Keratinocyte (primary cell): ENCODE results near the gene ZBTB18.

ENCODE experiments used
- EZH2 ChIP-seq: IDR thresholded peaks from one replicate; pipeline ENCODE4 v1.6.1; 2012; ENCODE audit warnings: inconsistent platforms, mild to moderate bottlenecking, low read length, moderate library complexity
- TF ChIP-seq, protein P1 (sequence below), 3 experiments: IDR thresholded peaks in 1 of 3; conservative IDR thresholded peaks in 1 of 3; optimal IDR thresholded peaks in 1 of 3; 2 replicates in 2 of 3; 3 replicates in 1 of 3; pipeline versions ENCODE3 to v1.5.1; 2011; ENCODE audit warnings: low read length in 3 of 3, mild to moderate bottlenecking in 3 of 3, moderate library complexity in 2 of 3, control low read depth in 1 of 3, inconsistent platforms in 1 of 3; ENCODE audit not compliant: insufficient read depth in 2 of 3; ENCODE audit errors: extremely low read depth in 1 of 3

DNA sequence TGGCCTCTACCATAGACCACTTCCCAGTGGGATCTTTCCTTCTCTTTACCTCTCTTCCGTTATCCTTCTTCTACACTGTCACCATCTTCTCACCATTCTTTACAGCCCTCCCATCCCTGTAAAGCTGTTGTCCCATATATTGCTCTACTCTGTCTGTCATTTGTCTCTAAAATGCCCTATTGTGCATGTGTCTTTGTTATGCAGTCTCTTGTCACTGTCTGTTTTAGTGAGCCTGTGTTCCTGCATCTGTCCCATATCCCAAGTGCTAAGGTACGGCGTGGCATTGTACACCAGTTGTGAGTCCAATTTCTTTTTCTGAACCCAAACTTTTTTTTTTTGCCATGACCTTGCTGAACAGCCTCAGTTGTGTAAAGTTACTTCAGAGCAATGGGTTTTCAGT is 8.8 kb upstream of the ZBTB18 start:
- TF ChIP-seq, protein P1, sequence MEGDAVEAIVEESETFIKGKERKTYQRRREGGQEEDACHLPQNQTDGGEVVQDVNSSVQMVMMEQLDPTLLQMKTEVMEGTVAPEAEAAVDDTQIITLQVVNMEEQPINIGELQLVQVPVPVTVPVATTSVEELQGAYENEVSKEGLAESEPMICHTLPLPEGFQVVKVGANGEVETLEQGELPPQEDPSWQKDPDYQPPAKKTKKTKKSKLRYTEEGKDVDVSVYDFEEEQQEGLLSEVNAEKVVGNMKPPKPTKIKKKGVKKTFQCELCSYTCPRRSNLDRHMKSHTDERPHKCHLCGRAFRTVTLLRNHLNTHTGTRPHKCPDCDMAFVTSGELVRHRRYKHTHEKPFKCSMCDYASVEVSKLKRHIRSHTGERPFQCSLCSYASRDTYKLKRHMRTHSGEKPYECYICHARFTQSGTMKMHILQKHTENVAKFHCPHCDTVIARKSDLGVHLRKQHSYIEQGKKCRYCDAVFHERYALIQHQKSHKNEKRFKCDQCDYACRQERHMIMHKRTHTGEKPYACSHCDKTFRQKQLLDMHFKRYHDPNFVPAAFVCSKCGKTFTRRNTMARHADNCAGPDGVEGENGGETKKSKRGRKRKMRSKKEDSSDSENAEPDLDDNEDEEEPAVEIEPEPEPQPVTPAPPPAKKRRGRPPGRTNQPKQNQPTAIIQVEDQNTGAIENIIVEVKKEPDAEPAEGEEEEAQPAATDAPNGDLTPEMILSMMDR (optimal IDR thresholded peaks at IDR 0.05 in 1 of 3, IDR thresholded peaks at IDR 0.05 in 1 of 3, conservative IDR thresholded peaks at IDR 0.05 in 1 of 3; ENCODE audit: extremely low read depth in 1 of 3, insufficient read depth in 2 of 3, low read length in 3 of 3): no peak
- TF ChIP-seq EZH2: no peak
